ENCODE measurements around the gene LRRC40. TPM values are rescaled to one million over a fixed set of nuclear protein-coding genes. Genes with fewer than 3 reads are reported as not detected.

Gene LRRC40
- total and polyA plus RNA-seq, 9 of the 15 experiments (the other 6 are each of a cell fraction or from before 2014, with no cell fraction given), result 16.1 to 36.2 (median 30.9) TPM

DNA sequence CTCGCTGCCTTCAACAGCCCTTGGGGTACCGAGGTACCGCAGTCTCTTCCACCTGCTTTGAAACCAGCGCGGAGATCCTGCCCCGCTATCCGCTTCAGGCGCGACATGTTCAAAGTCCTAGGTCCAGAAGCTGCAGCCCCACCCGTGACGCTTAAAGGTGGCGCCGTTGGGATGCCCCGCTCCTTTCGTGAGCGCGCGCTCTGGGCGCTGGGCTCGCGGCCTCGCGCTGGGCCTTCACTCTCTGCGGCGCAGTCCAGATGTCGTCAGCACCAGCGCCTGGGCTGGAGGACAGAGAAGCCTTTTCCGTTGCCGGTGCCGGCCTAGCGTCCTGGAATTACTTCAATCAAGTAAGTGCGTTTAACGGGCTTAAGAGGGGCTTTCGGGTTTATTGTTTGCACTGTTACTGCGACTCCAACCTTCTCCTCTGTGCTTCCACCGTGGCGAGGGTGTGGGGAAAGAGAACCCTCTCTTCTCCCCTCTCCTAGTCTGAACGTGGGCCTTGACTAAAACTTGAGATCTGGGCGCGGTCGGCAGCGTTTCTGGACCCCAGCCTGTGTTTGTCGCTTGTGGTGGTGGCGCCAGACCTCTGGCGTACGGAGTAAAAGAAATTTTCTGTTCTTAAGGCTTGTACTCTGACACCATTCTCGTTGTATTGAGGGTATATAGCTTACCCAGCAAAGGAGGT is at the start of gene LRRC40 (continued):
- TF ChIP-seq, protein P1, sequence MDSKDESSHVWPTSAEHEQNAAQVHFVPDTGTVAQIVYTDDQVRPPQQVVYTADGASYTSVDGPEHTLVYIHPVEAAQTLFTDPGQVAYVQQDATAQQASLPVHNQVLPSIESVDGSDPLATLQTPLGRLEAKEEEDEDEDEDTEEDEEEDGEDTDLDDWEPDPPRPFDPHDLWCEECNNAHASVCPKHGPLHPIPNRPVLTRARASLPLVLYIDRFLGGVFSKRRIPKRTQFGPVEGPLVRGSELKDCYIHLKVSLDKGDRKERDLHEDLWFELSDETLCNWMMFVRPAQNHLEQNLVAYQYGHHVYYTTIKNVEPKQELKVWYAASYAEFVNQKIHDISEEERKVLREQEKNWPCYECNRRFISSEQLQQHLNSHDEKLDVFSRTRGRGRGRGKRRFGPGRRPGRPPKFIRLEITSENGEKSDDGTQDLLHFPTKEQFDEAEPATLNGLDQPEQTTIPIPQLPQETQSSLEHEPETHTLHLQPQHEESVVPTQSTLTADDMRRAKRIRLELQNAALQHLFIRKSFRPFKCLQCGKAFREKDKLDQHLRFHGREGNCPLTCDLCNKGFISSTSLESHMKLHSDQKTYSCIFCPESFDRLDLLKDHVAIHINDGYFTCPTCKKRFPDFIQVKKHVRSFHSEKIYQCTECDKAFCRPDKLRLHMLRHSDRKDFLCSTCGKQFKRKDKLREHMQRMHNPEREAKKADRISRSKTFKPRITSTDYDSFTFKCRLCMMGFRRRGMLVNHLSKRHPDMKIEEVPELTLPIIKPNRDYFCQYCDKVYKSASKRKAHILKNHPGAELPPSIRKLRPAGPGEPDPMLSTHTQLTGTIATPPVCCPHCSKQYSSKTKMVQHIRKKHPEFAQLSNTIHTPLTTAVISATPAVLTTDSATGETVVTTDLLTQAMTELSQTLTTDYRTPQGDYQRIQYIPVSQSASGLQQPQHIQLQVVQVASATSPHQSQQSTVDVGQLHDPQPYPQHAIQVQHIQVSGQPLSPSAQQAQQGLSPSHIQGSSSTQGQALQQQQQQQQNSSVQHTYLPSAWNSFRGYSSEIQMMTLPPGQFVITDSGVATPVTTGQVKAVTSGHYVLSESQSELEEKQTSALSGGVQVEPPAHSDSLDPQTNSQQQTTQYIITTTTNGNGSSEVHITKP (IDR thresholded peaks at IDR 0.05; ENCODE audit: partially characterized antibody), result peak; percentile 5
- TF ChIP-seq HEY1 (CRISPR knock-in tag; IDR thresholded peaks at IDR 0.05; ENCODE audit: borderline replicate concordance) (no peak), ELF4 (CRISPR knock-in tag; IDR thresholded peaks at IDR 0.05) (no peak), CHCHD3 (CRISPR knock-in tag; IDR thresholded peaks at IDR 0.05) (no peak), NCOA2 (IDR thresholded peaks at IDR 0.05; ENCODE audit: partially characterized antibody in 2 of 2) (peak in 1 of 2 experiments; percentile 93), ZNF778 (CRISPR knock-in tag; IDR thresholded peaks at IDR 0.05) (no peak), ZNF408 (CRISPR knock-in tag; IDR thresholded peaks at IDR 0.05; ENCODE audit: low read depth) (no peak), HNRNPL (IDR thresholded peaks at IDR 0.05; ENCODE audit: low read depth, low read length) (no peak), RB1 (IDR thresholded peaks at IDR 0.05; ENCODE audit: low read depth) (peak; percentile 94), RNF2 (IDR thresholded peaks at IDR 0.05) (0 out of 2 replicates have a peak, but pooled peaks have one; percentile 36)
- TF ChIP-seq, protein P2, sequence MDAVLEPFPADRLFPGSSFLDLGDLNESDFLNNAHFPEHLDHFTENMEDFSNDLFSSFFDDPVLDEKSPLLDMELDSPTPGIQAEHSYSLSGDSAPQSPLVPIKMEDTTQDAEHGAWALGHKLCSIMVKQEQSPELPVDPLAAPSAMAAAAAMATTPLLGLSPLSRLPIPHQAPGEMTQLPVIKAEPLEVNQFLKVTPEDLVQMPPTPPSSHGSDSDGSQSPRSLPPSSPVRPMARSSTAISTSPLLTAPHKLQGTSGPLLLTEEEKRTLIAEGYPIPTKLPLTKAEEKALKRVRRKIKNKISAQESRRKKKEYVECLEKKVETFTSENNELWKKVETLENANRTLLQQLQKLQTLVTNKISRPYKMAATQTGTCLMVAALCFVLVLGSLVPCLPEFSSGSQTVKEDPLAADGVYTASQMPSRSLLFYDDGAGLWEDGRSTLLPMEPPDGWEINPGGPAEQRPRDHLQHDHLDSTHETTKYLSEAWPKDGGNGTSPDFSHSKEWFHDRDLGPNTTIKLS (IDR thresholded peaks at IDR 0.05; ENCODE audit: borderline replicate concordance, low read depth), result peak; percentile 62; the same call in 1 of the 2 replicates
- TF ChIP-seq, protein P3, sequence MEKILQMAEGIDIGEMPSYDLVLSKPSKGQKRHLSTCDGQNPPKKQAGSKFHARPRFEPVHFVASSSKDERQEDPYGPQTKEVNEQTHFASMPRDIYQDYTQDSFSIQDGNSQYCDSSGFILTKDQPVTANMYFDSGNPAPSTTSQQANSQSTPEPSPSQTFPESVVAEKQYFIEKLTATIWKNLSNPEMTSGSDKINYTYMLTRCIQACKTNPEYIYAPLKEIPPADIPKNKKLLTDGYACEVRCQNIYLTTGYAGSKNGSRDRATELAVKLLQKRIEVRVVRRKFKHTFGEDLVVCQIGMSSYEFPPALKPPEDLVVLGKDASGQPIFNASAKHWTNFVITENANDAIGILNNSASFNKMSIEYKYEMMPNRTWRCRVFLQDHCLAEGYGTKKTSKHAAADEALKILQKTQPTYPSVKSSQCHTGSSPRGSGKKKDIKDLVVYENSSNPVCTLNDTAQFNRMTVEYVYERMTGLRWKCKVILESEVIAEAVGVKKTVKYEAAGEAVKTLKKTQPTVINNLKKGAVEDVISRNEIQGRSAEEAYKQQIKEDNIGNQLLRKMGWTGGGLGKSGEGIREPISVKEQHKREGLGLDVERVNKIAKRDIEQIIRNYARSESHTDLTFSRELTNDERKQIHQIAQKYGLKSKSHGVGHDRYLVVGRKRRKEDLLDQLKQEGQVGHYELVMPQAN (IDR thresholded peaks at IDR 0.05; ENCODE audit: borderline replicate concordance), result peak; percentile 69; the same call in 1 of the 2 replicates
- TF ChIP-seq, protein P4, sequence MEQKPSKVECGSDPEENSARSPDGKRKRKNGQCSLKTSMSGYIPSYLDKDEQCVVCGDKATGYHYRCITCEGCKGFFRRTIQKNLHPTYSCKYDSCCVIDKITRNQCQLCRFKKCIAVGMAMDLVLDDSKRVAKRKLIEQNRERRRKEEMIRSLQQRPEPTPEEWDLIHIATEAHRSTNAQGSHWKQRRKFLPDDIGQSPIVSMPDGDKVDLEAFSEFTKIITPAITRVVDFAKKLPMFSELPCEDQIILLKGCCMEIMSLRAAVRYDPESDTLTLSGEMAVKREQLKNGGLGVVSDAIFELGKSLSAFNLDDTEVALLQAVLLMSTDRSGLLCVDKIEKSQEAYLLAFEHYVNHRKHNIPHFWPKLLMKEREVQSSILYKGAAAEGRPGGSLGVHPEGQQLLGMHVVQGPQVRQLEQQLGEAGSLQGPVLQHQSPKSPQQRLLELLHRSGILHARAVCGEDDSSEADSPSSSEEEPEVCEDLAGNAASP (IDR thresholded peaks at IDR 0.05), result no peak
- TF ChIP-seq, protein P5, sequence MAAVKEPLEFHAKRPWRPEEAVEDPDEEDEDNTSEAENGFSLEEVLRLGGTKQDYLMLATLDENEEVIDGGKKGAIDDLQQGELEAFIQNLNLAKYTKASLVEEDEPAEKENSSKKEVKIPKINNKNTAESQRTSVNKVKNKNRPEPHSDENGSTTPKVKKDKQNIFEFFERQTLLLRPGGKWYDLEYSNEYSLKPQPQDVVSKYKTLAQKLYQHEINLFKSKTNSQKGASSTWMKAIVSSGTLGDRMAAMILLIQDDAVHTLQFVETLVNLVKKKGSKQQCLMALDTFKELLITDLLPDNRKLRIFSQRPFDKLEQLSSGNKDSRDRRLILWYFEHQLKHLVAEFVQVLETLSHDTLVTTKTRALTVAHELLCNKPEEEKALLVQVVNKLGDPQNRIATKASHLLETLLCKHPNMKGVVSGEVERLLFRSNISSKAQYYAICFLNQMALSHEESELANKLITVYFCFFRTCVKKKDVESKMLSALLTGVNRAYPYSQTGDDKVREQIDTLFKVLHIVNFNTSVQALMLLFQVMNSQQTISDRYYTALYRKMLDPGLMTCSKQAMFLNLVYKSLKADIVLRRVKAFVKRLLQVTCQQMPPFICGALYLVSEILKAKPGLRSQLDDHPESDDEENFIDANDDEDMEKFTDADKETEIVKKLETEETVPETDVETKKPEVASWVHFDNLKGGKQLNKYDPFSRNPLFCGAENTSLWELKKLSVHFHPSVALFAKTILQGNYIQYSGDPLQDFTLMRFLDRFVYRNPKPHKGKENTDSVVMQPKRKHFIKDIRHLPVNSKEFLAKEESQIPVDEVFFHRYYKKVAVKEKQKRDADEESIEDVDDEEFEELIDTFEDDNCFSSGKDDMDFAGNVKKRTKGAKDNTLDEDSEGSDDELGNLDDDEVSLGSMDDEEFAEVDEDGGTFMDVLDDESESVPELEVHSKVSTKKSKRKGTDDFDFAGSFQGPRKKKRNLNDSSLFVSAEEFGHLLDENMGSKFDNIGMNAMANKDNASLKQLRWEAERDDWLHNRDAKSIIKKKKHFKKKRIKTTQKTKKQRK (IDR thresholded peaks at IDR 0.05; ENCODE audit: borderline replicate concordance, low read depth, low read length), result 0 out of 2 replicates have a peak, but pooled peaks have one; percentile 16
